GM12874 (cell line): ENCODE results near the gene CACFD1.

Experiments
- TF ChIP-seq, protein P1 (sequence below): IDR thresholded peaks from 2 replicates; pipeline ENCODE4 v1.5.1; 2011; ENCODE audit warnings: low read depth, mild to moderate bottlenecking, control low read depth, low read length, moderate library complexity; ENCODE audit not compliant: insufficient read depth

The CACFD1 gene

DNA sequence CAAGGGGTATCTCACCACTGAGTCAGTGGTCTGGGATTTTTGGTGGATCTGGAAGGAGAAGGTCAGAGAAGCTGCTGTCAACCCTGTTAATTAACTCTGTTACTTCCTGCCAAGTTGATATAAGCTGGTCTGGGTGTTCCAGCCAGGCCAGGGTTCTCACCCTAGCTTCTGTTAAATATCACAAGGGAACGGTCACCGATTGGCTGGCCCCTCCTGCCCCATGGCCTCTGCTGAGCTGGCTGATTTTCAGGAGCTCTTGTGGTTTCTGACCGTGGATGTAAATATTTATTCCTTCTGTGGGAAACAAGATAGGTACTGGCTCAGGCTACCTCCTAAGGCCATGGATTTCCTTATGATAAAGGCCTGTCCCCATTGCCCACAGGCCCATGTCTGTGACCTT is 36.6 kb upstream of the CACFD1 start:
- TF ChIP-seq, protein P1, sequence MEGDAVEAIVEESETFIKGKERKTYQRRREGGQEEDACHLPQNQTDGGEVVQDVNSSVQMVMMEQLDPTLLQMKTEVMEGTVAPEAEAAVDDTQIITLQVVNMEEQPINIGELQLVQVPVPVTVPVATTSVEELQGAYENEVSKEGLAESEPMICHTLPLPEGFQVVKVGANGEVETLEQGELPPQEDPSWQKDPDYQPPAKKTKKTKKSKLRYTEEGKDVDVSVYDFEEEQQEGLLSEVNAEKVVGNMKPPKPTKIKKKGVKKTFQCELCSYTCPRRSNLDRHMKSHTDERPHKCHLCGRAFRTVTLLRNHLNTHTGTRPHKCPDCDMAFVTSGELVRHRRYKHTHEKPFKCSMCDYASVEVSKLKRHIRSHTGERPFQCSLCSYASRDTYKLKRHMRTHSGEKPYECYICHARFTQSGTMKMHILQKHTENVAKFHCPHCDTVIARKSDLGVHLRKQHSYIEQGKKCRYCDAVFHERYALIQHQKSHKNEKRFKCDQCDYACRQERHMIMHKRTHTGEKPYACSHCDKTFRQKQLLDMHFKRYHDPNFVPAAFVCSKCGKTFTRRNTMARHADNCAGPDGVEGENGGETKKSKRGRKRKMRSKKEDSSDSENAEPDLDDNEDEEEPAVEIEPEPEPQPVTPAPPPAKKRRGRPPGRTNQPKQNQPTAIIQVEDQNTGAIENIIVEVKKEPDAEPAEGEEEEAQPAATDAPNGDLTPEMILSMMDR: no peak

DNA sequence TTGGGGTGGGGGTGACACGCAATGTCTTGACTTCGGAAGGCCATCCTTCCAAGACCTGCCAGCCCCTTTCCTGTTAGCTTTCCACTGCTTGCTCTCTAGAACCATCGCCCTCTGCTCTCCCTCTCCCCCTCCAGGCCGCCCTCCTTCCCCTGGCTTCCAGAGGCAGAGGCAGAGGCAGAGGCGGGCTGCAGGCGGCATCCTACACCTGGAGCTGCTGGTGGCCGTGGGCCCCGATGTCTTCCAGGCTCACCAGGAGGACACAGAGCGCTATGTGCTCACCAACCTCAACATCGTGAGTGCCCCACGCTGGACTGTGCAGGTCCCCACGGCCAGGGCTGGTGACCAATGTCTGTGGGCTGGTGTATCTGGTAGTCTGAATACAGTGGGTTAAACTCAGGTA is 35.6 kb upstream of the CACFD1 start:
- TF ChIP-seq, protein P1: no peak

DNA sequence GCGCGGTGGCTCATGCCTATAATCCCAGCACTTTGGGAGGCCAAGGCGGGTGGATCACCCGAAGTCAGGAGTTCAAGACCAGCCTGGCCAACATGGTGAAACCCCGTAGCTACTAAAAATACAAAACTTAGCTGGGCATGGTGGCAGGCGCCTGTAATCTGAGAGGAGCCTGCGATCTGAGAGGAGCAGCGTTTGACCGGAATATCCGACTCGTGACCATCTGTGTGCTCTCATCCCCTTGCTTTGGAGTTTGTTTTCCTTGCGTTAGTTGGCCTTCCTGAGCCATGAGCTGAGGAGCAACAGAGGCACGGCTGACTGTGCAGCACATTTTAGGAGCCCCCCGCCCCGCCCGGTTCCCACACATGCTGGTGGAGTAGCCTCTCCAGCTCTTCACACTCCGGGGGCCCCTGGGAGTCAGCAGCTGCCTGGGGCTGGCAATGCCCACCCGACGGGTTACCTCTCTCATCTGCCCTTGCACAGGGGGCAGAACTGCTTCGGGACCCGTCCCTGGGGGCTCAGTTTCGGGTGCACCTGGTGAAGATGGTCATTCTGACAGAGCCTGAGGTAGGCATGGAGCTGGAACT is 34.6 kb upstream of the CACFD1 start:
- TF ChIP-seq, protein P1: no peak

DNA sequence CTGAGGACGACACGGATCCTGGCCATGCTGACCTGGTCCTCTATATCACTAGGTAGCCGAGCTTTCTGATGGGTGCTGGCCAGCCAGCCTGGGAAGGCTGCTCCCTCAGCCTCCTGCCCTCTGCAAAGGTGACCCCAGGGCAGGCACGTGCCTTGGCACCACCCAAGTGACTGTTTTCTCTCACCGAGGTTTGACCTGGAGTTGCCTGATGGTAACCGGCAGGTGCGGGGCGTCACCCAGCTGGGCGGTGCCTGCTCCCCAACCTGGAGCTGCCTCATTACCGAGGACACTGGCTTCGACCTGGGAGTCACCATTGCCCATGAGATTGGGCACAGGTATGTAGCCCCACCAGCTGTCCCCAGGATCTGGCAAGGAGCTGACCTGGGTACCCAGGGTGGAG is 33.8 kb upstream of the CACFD1 start:
- TF ChIP-seq, protein P1: no peak

DNA sequence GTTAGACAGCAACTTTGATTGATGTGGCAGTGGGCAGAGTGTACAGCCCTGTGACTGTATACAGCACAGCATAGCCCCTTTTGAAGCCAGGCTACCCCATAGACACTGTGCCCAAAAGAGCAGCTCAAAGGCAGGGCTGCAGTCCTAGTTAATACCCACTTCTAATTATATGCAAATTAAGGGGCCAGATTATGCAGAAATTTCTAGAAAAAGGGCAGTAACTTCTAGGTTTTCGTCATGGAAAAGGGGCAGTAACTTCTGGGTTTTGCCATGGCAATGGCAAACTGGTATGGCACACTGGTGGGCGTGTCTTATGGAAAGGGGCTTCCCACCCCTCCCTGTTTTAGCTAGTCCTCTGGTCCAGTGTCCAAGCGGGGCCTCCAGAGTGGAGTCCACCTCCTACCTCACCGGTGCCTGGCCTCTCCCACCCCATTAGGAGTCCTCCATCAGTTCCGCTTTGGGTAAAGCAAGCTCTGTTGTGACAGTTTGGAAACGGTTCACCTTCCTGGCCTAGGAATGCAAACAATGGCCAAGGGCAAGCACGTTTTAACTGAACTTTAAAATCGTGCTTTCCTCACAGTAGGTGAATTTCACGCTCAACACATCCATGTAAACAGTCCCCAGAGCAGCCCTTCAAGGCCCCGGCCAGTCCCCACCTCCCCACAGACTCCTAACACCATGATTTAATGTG is 32.0 kb upstream of the CACFD1 start:
- TF ChIP-seq, protein P1: no peak

DNA sequence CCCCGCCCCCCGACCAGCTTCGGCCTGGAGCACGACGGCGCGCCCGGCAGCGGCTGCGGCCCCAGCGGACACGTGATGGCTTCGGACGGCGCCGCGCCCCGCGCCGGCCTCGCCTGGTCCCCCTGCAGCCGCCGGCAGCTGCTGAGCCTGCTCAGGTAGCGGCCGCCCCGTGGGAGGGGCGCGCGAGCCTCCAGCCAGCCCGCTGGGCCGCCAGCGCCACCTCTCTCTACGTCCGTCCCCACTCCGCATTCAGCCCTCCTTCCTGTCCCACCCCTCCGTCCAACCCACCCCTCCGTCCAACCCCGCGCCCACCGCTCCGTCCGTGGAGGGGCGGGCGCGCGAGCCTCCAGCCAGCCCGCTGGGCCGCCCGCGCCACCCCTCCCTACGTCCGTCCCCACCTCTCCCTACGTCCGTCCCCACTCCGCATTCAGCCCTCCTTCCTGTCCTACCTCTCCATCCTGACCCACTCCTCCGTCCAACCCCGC is 31.1 kb upstream of the CACFD1 start:
- TF ChIP-seq, protein P1: no peak

DNA sequence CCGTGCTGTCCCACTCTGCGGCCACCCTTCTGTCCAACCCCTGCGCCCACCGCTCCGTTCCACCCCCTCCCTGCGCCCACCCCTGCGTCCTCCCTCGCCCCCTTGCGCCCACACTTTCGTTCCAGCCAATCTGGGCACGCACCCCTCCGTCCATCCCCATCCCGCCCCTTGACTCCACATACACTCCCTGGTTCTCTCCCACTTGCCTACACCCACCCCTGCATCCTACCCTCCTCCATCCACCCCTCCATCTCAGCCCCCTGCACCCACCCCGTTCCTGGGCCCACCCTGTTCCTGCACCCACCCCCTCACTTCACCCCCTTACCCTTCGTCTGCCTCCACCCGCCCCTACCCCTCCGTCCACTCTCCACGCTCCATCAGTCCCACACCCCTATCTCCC is 30.6 kb upstream of the CACFD1 start:
- TF ChIP-seq, protein P1: no peak
